Peyer's patch (tissue), 4 donors: ENCODE results near the gene SLC47A2. TPM values are rescaled to one million over a fixed set of nuclear protein-coding genes. Genes with fewer than 3 reads are reported as not detected.
A peak's percentile ranks its signal among the peaks of the same experiment; 100 is the strongest.
"Not testable (repeated sequence)": the region's sequence is repeated elsewhere in the genome, so short reads cannot be mapped to it uniquely, and the experiment has no call there.

ENCODE experiments used
- DNase-seq, 3 donors: peaks; one replicate each; pipeline ENCODE4 v3.0.0-alpha.2; 2017 to 2019
- H3K27ac ChIP-seq, 4 donors: fragments of 200-600 bp; sonication (generic); one replicate each; pipeline ENCODE4 v1.5.1; 2016 to 2019
- H3K27me3 ChIP-seq, 2 donors: fragments of 200-600 bp; sonication (generic); one replicate each; pipeline ENCODE4 v1.5.1; 2019
- H3K36me3 ChIP-seq, 3 donors: fragments of 200-600 bp; sonication (generic); one replicate each; pipeline ENCODE4 v1.5.1; 2016 to 2019
- H3K4me1 ChIP-seq, 4 donors: fragments of 200-600 bp; sonication (generic); one replicate each; pipeline ENCODE4 v1.5.1; 2016 to 2019
- H3K4me3 ChIP-seq, 4 donors: fragments of 200-600 bp; sonication (generic); 1 replicate in 3 of 4; 2 replicates in 1 of 4; pipeline ENCODE4 v1.5.1; 2016 to 2019; ENCODE audit warnings: mild to moderate bottlenecking in 1 of 4
- H3K9me3 ChIP-seq, 4 donors: fragments of 200-600 bp; sonication (generic); one replicate each; pipeline ENCODE4 v1.5.1; 2016 to 2019; ENCODE audit warnings: mild to moderate bottlenecking in 1 of 4
- CTCF ChIP-seq, 6 experiments: fragments of 450-650 bp in 4 of 6; fragments of 200-600 bp in 2 of 6; sonication (generic) in 1 of 6; IDR thresholded peaks; one replicate each; pipeline ENCODE4 v1.5.1; 2017 to 2019; ENCODE audit warnings: antibody characterized with exemption in 6 of 6, mild to moderate bottlenecking in 3 of 6, moderate library complexity in 1 of 6
- POLR2A ChIP-seq, 2 donors: fragments of 450-650 bp; IDR thresholded peaks; one replicate each; pipeline ENCODE4 v1.5.1; 2017; ENCODE audit warnings: antibody characterized with exemption in 2 of 2, mild to moderate bottlenecking in 2 of 2, moderate library complexity in 2 of 2
- total RNA-seq, 4 donors: library from RNA; depleted of rRNA; stranded (reverse); fragments of >200 nt; gene quantifications; one replicate each; pipeline ENCODE4 v1.1.0, GENCODE V29; 2016

The SLC47A2 gene
- total RNA-seq, 4 donors from 2014 or later: 3.9 to 6.8 (median 6.3) TPM; not detected in 1

GRCh38 chr17:19670908-19671307, 45.5 kb downstream of the SLC47A2 start:
- H3K27ac ChIP-seq: peak overlapping the region in 1 of 4 donors; percentile 58
- no peak for DNase-seq
- H3K4me3 ChIP-seq: no peak overlapping the region
- peaks cover 0 to 16% (median 0%) of the 10 kb centered on the region in 3 donors for H3K36me3 ChIP-seq
- H3K4me1 ChIP-seq: peaks cover 0 to 24% (median 7%) of the 10 kb centered on the region in 4 donors
- H3K27me3 ChIP-seq: no peaks in the 10 kb centered on the region
- TF ChIP-seq CTCF (IDR thresholded peaks at IDR 0.05) (no peak), POLR2A (IDR thresholded peaks at IDR 0.05) (no peak)
- no peaks in the 10 kb centered on the region for H3K9me3 ChIP-seq

- H3K9me3 ChIP-seq, H3K27ac ChIP-seq, DNase-seq, H3K4me3 ChIP-seq, H3K27me3 ChIP-seq: not testable (repeated sequence)
- Histone ChIP-seq H3K36me3 (peaks cover 0 to 22% (median 0%) of the 10 kb centered on the region in 3 donors), H3K4me1 (peaks cover 0 to 24% (median 7%) of the 10 kb centered on the region in 4 donors)
These were observed 46.7 kb downstream of the SLC47A2 start for GRCh38 chr17:19669680-19670079.

GRCh38 chr17:19664821-19665181, 51.6 kb downstream of the SLC47A2 start:
- peaks cover 0 to 60% (median 0%) of the 10 kb centered on the region in 3 donors for H3K36me3 ChIP-seq
- no peaks in the 10 kb centered on the region for H3K4me1 ChIP-seq
- H3K27me3 ChIP-seq: no peaks in the 10 kb centered on the region
- H3K9me3 ChIP-seq: no peaks in the 10 kb centered on the region
- H3K27ac ChIP-seq: no peak overlapping the region
- no peak overlapping the region for H3K4me3 ChIP-seq
- no peak for DNase-seq
- TF ChIP-seq POLR2A (IDR thresholded peaks at IDR 0.05) (no peak), CTCF (IDR thresholded peaks at IDR 0.05) (no peak)

GRCh38 chr17:19664136-19664820, 52.1 kb downstream of the SLC47A2 start:
- H3K4me3 ChIP-seq: no peak overlapping the region
- H3K4me1 ChIP-seq: no peaks in the 10 kb centered on the region
- H3K9me3 ChIP-seq: no peaks in the 10 kb centered on the region
- TF ChIP-seq CTCF (IDR thresholded peaks at IDR 0.05) (no peak), POLR2A (IDR thresholded peaks at IDR 0.05) (no peak)
- H3K36me3 ChIP-seq: peaks cover 0 to 62% (median 0%) of the 10 kb centered on the region in 3 donors
- H3K27ac ChIP-seq: no peak overlapping the region
- H3K27me3 ChIP-seq: no peaks in the 10 kb centered on the region
- no peak for DNase-seq

GRCh38 chr17:19663097-19663496, 53.3 kb downstream of the SLC47A2 start:
- Histone ChIP-seq H3K27ac (no peak overlapping the region), H3K4me1 (no peaks in the 10 kb centered on the region), H3K27me3 (no peaks in the 10 kb centered on the region), H3K36me3 (peaks cover 0 to 65% (median 0%) of the 10 kb centered on the region in 3 donors), H3K4me3 (no peak overlapping the region), H3K9me3 (no peaks in the 10 kb centered on the region)
- DNase-seq: no peak
- TF ChIP-seq POLR2A (IDR thresholded peaks at IDR 0.05): no peak
- no peak for TF ChIP-seq CTCF (IDR thresholded peaks at IDR 0.05)

- Histone ChIP-seq H3K9me3 (no peaks in the 10 kb centered on the region), H3K36me3 (peaks cover 0 to 72% (median 0%) of the 10 kb centered on the region in 3 donors)
These were observed 55.3 kb downstream of the SLC47A2 start for GRCh38 chr17:19661121-19661520.

More at GRCh38 chr17:19661121-19661520, 55.3 kb downstream of the SLC47A2 start:
- TF ChIP-seq CTCF (IDR thresholded peaks at IDR 0.05) (no peak), POLR2A (IDR thresholded peaks at IDR 0.05) (no peak)
- H3K27me3 ChIP-seq: no peaks in the 10 kb centered on the region
- peaks cover 0 to 5% (median 0%) of the 10 kb centered on the region in 4 donors for H3K4me1 ChIP-seq
- no peak overlapping the region for H3K4me3 ChIP-seq
- no peak for DNase-seq
- H3K27ac ChIP-seq: no peak overlapping the region
